WTC11 (cell line): Measurements from ENCODE around the gene LAMC2.
"Not testable (repeated sequence)": the region's sequence is repeated elsewhere in the genome, so short reads cannot be mapped to it uniquely, and the experiment has no call there.

ENCODE experiments used
- CTCF ChIP-seq: fragments of 200-600 bp; IDR thresholded peaks from 2 replicates; pipeline ENCODE4 v1.8.0; 2022; ENCODE audit warnings: antibody characterized with exemption
- MAX ChIP-seq: sonication (generic); formaldehyde crosslinking; IDR thresholded peaks from 2 replicates; pipeline ENCODE4 v1.8.0; 2022; ENCODE audit warnings: mild to moderate bottlenecking, missing genetic modification reagents
- MYBL2 ChIP-seq: sonication (generic); formaldehyde crosslinking; IDR thresholded peaks from 2 replicates; pipeline ENCODE4 v1.8.1; 2023; ENCODE audit warnings: mild to moderate bottlenecking, moderate library complexity, missing genetic modification reagents
- NFATC4 ChIP-seq: fragments of 250-450 bp; sonication (Bioruptor Pico); IDR thresholded peaks from 2 replicates; pipeline ENCODE4 v1.9.0; 2021; ENCODE audit warnings: mild to moderate bottlenecking
- RORB ChIP-seq: fragments of 250-450 bp; sonication (Bioruptor Pico); IDR thresholded peaks from 2 replicates; pipeline ENCODE4 v1.9.0; 2021; ENCODE audit warnings: mild to moderate bottlenecking
- TP53 ChIP-seq: sonication (generic); formaldehyde crosslinking; IDR thresholded peaks from 2 replicates; pipeline ENCODE4 v1.8.1; 2023; ENCODE audit warnings: mild to moderate bottlenecking, missing genetic modification reagents
- ZNF121 ChIP-seq: sonication (generic); formaldehyde crosslinking; IDR thresholded peaks from 2 replicates; pipeline ENCODE4 v1.8.0; 2023; ENCODE audit warnings: missing genetic modification reagents

GRCh38 chr1:183240853-183241252 lies 54.8 kb downstream of the LAMC2 start:
- TF ChIP-seq CTCF; RORB (CRISPR knock-in tag); ZNF121 (CRISPR knock-in tag); MYBL2 (CRISPR knock-in tag); TP53; NFATC4 (CRISPR knock-in tag); MAX (CRISPR knock-in tag): not testable (repeated sequence)
